ENCODE results near the gene FCRL5. TPM values are rescaled to one million over a fixed set of nuclear protein-coding genes. Genes with fewer than 3 reads are reported as not detected.

The FCRL5 gene
- total RNA-seq, 1 experiment from 2014 or later: not detected

DNA sequence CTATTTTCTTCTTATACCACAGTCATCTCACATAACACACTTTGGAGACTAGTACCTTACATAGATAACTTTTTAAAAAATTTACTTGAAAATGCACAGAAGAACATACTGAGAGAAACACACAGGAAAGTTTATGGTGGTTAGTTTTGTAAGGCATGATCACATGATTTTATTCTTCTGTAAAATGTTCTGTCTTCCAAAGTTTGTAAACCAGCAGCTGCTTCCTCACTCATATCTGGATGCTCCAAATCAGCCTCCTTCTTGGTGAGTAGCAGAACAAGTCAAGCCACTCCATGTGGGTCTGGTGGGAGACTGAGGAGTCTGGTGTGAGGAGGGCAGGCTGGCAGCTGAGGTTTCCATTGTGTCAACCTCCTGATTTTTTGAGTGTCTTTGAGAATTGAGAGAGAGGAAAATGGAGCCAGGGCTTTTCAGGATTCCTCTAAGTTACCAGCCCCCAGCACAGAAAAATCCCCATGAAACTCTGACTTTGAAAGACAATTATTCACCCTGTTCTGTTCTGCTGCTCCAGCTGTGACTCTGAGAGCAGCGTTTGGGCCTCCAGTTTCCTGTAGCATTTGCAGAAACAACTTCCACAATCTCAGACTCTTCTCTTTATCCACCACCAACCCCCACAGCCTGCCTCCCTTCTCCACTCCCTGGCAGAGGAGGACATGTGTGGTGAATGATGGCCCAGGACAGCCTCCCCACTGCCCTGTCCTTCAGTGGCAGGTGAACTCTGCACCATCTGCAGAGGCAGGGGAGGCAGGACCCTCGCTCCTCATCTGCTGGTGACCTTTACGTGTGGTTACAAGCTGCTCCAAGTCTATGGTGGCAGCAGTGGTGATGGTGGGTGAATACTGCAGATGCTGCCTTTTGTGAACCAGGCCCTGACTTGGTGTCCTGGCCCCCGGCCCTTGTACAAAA lies 82.3 kb downstream of the FCRL5 start:
- intact Hi-C loops (cut with micrococcal nuclease): no loop called here

GRCh38 chr1:157469300-157469699 lies 83.0 kb downstream of the FCRL5 start:
- no peak for TF ChIP-seq CTCF (IDR thresholded peaks at IDR 0.05; ENCODE audit: unreplicated experiment)
- intact Hi-C loops (cut with micrococcal nuclease): no loop called here
- POLR2A ChIA-PET: no interaction called here
- Mint-ChIP-seq H3K9me3 (ENCODE audit: unreplicated experiment) (no peaks in the 10 kb centered on the region), H3K27ac (ENCODE audit: low read depth, unreplicated experiment) (no peak overlapping the region), H3K4me3 (ENCODE audit: unreplicated experiment) (no peak overlapping the region), H3K36me3 (ENCODE audit: insufficient read depth, unreplicated experiment) (no peaks in the 10 kb centered on the region), H3K4me1 (ENCODE audit: insufficient read depth, unreplicated experiment) (no peaks in the 10 kb centered on the region), H3K27me3 (ENCODE audit: insufficient read depth, unreplicated experiment) (peaks cover 13% of the 10 kb centered on the region)
- no TSS peak for BruUV-seq (replicated peaks)
- CTCF ChIA-PET: interaction anchor here (1.2 to 1.3 kb wide), 2 partner anchors 20 to 90 kb away, joined by 3 read pairs; no protein-coding TSS in a partner anchor
- DNase-seq (ENCODE audit: unreplicated experiment): no peak

More for the DNA sequence above, 82.3 kb downstream of the FCRL5 start:
- H3K27me3 Mint-ChIP-seq (ENCODE audit: insufficient read depth, unreplicated experiment): peaks cover 13% of the 10 kb centered on the region
- no peaks in the 10 kb centered on the region for H3K4me1 Mint-ChIP-seq (ENCODE audit: insufficient read depth, unreplicated experiment)
- ChIA-PET CTCF (interaction anchor here (1.3 kb wide), 1 partner anchor 19 kb away, joined by 3 read pairs; no protein-coding TSS in a partner anchor), POLR2A (no interaction called here)
- H3K36me3 Mint-ChIP-seq (ENCODE audit: insufficient read depth, unreplicated experiment): no peaks in the 10 kb centered on the region
- no peaks in the 10 kb centered on the region for H3K9me3 Mint-ChIP-seq (ENCODE audit: unreplicated experiment)
- H3K27ac Mint-ChIP-seq (ENCODE audit: low read depth, unreplicated experiment): no peak overlapping the region
- no TSS peak for BruUV-seq (replicated peaks)
- no peak for DNase-seq (ENCODE audit: unreplicated experiment)
- no peak overlapping the region for H3K4me3 Mint-ChIP-seq (ENCODE audit: unreplicated experiment)
- no peak for TF ChIP-seq CTCF (IDR thresholded peaks at IDR 0.05; ENCODE audit: unreplicated experiment)

DNA sequence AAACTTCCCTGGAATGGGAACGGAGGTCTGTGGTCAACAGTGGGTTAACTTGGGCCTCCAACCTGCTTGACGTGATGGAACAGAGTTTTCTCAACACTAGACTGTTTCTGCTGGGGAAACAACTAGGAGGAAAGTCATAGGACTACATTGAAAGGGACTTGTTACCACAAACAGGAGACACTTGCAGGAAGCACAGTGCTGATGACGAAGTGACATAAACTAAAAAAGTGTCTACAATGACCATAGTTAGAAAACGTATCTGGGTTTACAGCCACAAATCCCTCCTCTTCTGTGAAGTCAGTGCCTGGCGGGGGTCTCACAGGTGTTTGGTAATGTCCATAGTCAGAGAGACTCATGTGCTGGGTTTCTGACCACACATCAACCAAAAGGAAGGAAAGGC lies 86.3 kb downstream of the FCRL5 start:
- TF ChIP-seq CTCF (IDR thresholded peaks at IDR 0.05; ENCODE audit: unreplicated experiment): no peak
- H3K4me1 Mint-ChIP-seq (ENCODE audit: insufficient read depth, unreplicated experiment): no peaks in the 10 kb centered on the region
- ChIA-PET POLR2A (no interaction called here), CTCF (interaction anchor here (1.0 kb wide), 1 partner anchor 13 kb away, joined by 3 read pairs; no protein-coding TSS in a partner anchor)
- no peaks in the 10 kb centered on the region for H3K36me3 Mint-ChIP-seq (ENCODE audit: insufficient read depth, unreplicated experiment)
- H3K4me3 Mint-ChIP-seq (ENCODE audit: unreplicated experiment): no peak overlapping the region
- no peaks in the 10 kb centered on the region for H3K9me3 Mint-ChIP-seq (ENCODE audit: unreplicated experiment)
- intact Hi-C loops (cut with micrococcal nuclease): no loop called here
- no TSS peak for BruUV-seq (replicated peaks)
- H3K27ac Mint-ChIP-seq (ENCODE audit: low read depth, unreplicated experiment): no peak overlapping the region
- no peaks in the 10 kb centered on the region for H3K27me3 Mint-ChIP-seq (ENCODE audit: insufficient read depth, unreplicated experiment)
- DNase-seq (ENCODE audit: unreplicated experiment): no peak

Other genes starting within 250 kb of the FCRL5 start
- gene FCRL4, start 45.6 kb upstream of the FCRL5 start, total RNA-seq (2022): not detected in 2 replicates
- not detected in 2 replicates for gene FCRL3, start 148.3 kb upstream of the FCRL5 start, total RNA-seq (2022)
- gene FCRL2, start 224.6 kb upstream of the FCRL5 start, total RNA-seq (2022): not detected in 2 replicates

All from MCF 10A (cell line).